ENCODE measurements around the gene SPATA31C1.

GRCh38 chr9:87882627-87883026 lies 35.1 kb upstream of the SPATA31C1 start, which contains the start of gene SPATA31E1:
- no peak for TF ChIP-seq YY1 (IDR thresholded peaks at IDR 0.05; ENCODE audit: insufficient read depth, insufficient read length)
- TF ChIP-seq ZNF274 (IDR thresholded peaks at IDR 0.05; ENCODE audit: low read depth, low read length), result no peak
